Activated T-helper 1 cell treated with anti-CD3 and anti-CD28 coated beads, Interleukin-12 subunit alpha, Interleukin-12 subunit beta, Interleukin-2, Interleukin-4 antibody, amounts not matched to agents 30 ng/mL and 10 ng/mL and 1 ng/mL, durations not matched to agents 14 hours and 24 hours and 36 hours (primary cell): ENCODE measurements around the gene MACROH2A2. TPM values are rescaled to one million over a fixed set of nuclear protein-coding genes. Genes with fewer than 3 reads are reported as not detected.
"Not testable (repeated sequence)": the region's sequence is repeated elsewhere in the genome, so short reads cannot be mapped to it uniquely, and the experiment has no call there.

Experiments
- DNase-seq: peaks from one replicate; pipeline ENCODE4 v3.0.0; 2021; ENCODE audit warnings: low spot score
- H3K27ac Mint-ChIP-seq: one replicate; pipeline ENCODE4 v1.8.0; 2021; ENCODE audit warnings: mild to moderate bottlenecking, mixed read lengths
- H3K27me3 Mint-ChIP-seq: one replicate; pipeline ENCODE4 v1.8.0; 2022; ENCODE audit warnings: mild to moderate bottlenecking, moderate library complexity, mixed read lengths; ENCODE audit not compliant: insufficient read depth
- H3K36me3 Mint-ChIP-seq: one replicate; pipeline ENCODE4 v1.8.0; 2021; ENCODE audit warnings: low read depth, mixed read lengths
- H3K4me1 Mint-ChIP-seq: one replicate; pipeline ENCODE4 v1.8.0; 2021; ENCODE audit warnings: low read depth, mixed read lengths
- H3K4me3 Mint-ChIP-seq: one replicate; pipeline ENCODE4 v1.8.0; 2021; ENCODE audit warnings: mild to moderate bottlenecking, moderate library complexity, mixed read lengths
- H3K9me3 Mint-ChIP-seq: one replicate; pipeline ENCODE4 v1.8.0; 2021; ENCODE audit warnings: mixed read lengths
- intact Hi-C: fragments of 100-400 bp; cut with micrococcal nuclease; formaldehyde crosslinking; loops from one replicate; pipeline ENCODE4 v1.15.1; 2024
- total RNA-seq: library from RNA; stranded (reverse); gene quantifications from 2 replicates; pipeline ENCODE4 v1.2.3, GENCODE V29; 2022

Gene MACROH2A2
- total RNA-seq, 1 donor from 2014 or later: 3.4 TPM

DNA sequence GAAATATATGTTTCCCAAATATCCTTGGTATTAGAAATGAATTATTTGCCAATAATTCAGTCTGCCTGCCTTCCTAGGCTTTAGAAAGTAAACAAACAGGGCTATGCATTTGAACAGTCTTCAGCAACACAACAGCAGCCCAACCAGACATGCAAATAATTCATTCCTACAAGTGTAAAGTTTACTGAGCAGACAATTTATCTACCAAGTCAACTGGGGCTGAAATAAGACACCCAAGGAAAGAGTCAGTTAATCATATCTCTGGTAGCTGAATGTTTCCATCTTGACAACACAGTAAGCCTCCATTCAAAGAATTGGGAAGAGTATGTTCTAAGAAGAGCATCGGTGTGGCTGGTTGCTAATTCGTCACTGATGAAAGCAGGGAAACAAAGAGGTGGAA, 41.6 kb downstream of the MACROH2A2 start:
- peaks cover 31% of the 10 kb centered on the region for H3K4me1 Mint-ChIP-seq
- intact Hi-C loops: no loop called here
- H3K4me3 Mint-ChIP-seq: no peak overlapping the region
- H3K9me3 Mint-ChIP-seq: no peaks in the 10 kb centered on the region
- no peaks in the 10 kb centered on the region for H3K27me3 Mint-ChIP-seq
- H3K27ac Mint-ChIP-seq: no peak overlapping the region
- no peaks in the 10 kb centered on the region for H3K36me3 Mint-ChIP-seq
- no peak for DNase-seq

DNA sequence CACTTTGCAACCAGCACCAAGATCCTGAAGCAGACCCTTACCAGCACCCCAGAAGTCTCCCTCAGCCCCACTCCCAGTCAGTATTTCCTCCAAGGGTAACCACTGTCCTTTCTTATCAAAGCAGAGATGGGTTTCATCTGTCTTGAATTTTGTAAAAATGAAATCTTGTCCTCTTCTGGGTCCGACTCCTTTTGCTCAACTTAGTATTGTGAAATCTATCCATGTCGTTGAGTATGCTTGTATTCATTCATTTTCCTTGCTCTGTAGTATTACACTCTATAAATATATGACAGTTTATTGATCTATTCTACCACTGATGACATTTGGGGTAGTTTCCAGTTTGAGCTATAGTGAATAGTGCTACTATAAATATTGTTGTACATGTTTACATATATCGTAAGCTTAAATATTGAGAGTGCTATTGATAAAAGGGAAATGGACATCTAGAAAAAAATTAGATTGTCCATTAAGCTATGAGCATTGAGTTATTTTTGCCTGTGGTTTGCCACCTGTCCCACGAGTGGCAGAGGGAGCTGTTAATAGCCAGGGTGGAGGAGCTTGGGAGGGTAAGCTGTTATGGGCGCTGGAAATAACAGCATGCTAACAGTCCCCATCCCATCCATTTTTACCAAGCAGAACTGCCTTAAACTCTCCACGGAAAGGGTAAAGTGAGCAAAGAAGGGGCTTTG, 43.5 kb downstream of the MACROH2A2 start:
- Mint-ChIP-seq H3K27ac (no peak overlapping the region), H3K36me3 (no peaks in the 10 kb centered on the region), H3K4me1 (peaks cover 31% of the 10 kb centered on the region), H3K4me3 (no peak overlapping the region), H3K9me3 (no peaks in the 10 kb centered on the region), H3K27me3 (no peaks in the 10 kb centered on the region)
- DNase-seq: no peak
- intact Hi-C loops: no loop called here

DNA sequence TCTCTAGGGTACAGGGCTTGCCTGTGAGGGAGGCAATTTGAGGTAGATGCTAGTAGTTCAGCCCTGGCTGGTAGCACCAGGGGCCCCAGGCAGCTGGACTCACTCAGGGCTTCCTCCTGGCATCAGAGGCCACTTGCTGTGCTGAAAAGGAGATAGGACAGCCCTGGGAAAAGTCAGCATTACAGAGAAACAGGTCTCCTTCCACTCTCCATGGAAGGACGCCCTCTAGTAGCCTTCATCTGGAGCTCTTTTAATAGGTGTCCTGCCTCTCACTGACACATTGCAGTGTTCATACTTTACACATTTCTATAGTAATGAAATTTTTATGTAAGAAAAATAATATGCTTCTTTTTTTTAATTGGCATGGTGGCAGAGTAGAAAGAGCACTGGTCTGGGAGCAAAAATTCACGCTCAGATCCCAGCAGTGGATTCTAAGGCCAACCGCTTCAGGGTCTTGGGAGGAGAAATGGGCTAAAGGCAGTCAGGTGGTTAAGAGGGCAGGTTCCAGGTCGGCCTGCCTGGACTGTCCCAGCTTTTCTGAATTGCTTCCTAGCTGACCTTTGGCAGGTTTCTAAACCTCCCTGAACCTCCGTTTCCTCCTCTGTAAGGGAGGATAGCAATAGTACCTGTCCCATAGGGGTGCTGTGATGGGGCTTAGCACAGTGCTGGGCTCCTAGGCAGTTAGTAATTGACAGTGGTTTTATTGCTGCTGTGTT, 44.2 kb downstream of the MACROH2A2 start:
- Mint-ChIP-seq H3K27ac (no peak overlapping the region), H3K4me1 (peaks cover 27% of the 10 kb centered on the region), H3K4me3 (no peak overlapping the region), H3K36me3 (no peaks in the 10 kb centered on the region), H3K9me3 (no peaks in the 10 kb centered on the region), H3K27me3 (no peaks in the 10 kb centered on the region)
- DNase-seq: no peak
- intact Hi-C loops: no loop called here

DNA sequence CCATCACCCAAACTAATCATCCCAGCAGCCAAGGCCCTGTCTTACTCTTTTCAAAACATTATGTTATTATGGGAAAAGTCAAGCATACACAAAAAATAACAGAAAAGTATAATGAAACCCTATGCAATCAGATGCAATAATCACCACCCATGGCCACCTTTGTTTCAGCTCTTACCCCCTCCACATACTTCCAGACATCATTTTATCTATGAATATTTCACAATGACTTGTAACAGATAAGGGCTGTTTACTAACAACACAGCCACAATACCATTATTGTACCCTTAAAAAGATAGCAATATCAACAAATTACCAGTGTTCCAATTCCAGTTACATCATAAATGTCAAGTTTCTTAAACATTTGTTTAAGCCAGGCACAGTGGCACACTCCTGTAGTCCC, 44.8 kb downstream of the MACROH2A2 start:
- no peak overlapping the region for H3K4me3 Mint-ChIP-seq
- peaks cover 21% of the 10 kb centered on the region for H3K4me1 Mint-ChIP-seq
- no peak for DNase-seq
- H3K9me3 Mint-ChIP-seq: no peaks in the 10 kb centered on the region
- no peaks in the 10 kb centered on the region for H3K27me3 Mint-ChIP-seq
- H3K36me3 Mint-ChIP-seq: no peaks in the 10 kb centered on the region
- intact Hi-C loops: no loop called here
- no peak overlapping the region for H3K27ac Mint-ChIP-seq

DNA sequence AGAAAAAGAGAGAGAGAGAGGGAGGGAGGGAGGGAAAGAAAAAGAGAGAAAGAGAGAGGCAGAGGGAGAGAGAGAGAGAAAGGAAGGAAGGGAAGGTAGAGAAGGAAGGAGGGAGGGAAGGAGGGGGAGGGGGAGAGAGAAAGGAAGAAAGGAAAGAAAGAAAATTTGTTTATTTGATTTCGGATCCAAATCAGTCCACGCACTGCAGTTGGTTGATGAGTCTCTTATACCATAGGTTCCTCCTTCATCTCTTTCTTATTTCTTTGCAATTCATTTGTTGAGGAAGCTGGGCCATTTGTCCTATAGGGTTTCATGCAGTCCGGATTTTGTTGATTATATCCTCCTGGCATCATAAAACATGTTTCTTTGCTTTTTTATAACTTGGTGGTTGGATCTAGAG, 45.6 kb downstream of the MACROH2A2 start:
- peaks cover 13% of the 10 kb centered on the region for H3K4me1 Mint-ChIP-seq
- no peak overlapping the region for H3K27ac Mint-ChIP-seq
- DNase-seq: no peak
- H3K9me3 Mint-ChIP-seq: no peaks in the 10 kb centered on the region
- intact Hi-C loops: no loop called here
- H3K27me3 Mint-ChIP-seq: no peaks in the 10 kb centered on the region
- no peak overlapping the region for H3K4me3 Mint-ChIP-seq
- H3K36me3 Mint-ChIP-seq: no peaks in the 10 kb centered on the region

DNA sequence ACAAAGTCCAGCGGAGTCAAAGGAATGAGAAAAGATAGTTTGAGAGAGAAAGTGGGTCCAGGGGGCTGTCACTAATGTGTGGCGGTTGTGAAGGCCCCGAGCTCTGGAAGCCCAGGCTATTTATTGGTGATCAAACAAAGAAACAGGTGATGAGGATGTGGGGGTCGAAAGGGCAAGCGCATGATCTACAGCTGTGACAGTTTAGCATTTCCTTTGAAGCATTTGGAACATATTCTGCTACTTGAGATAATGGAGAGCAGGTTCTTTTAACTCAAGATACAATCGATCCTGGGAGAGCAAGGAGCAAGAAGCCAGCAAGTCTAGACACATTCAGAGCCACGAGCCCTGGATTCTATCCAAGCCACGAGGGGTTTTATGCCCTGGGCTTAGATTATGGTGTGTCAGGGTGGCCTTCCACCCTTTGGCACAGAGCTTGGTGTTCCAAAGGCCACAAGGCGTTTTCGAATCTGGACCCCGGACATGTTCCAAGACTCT, 48.5 kb downstream of the MACROH2A2 start:
- H3K27me3 Mint-ChIP-seq, H3K36me3 Mint-ChIP-seq, DNase-seq, H3K4me1 Mint-ChIP-seq, intact Hi-C loops, H3K9me3 Mint-ChIP-seq, H3K27ac Mint-ChIP-seq, H3K4me3 Mint-ChIP-seq: not testable (repeated sequence)

DNA sequence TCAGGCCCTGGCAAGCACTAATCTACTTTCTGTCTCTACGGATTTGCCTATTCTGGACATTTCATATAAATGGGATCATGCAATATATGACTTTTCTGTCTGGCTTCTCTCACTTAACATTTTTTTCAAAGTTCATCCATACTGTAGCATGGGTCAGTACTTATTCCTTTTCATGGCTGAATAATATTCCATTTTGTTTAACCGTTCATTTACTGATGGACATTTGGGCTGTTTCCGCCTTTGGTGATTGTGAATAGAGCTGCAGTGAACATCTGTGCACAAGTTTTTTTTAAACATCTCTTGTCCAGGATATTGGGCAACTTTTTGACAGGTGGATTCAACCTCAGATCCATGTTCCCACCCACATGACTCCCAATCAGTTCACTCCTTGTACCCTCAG, 49.0 kb downstream of the MACROH2A2 start:
- H3K27me3 Mint-ChIP-seq: no peaks in the 10 kb centered on the region
- peaks cover 3% of the 10 kb centered on the region for H3K36me3 Mint-ChIP-seq
- H3K9me3 Mint-ChIP-seq: no peaks in the 10 kb centered on the region
- H3K4me3 Mint-ChIP-seq: no peak overlapping the region
- H3K4me1 Mint-ChIP-seq: no peaks in the 10 kb centered on the region
- no peak for DNase-seq
- H3K27ac Mint-ChIP-seq: no peak overlapping the region
- intact Hi-C loops: no loop called here

DNA sequence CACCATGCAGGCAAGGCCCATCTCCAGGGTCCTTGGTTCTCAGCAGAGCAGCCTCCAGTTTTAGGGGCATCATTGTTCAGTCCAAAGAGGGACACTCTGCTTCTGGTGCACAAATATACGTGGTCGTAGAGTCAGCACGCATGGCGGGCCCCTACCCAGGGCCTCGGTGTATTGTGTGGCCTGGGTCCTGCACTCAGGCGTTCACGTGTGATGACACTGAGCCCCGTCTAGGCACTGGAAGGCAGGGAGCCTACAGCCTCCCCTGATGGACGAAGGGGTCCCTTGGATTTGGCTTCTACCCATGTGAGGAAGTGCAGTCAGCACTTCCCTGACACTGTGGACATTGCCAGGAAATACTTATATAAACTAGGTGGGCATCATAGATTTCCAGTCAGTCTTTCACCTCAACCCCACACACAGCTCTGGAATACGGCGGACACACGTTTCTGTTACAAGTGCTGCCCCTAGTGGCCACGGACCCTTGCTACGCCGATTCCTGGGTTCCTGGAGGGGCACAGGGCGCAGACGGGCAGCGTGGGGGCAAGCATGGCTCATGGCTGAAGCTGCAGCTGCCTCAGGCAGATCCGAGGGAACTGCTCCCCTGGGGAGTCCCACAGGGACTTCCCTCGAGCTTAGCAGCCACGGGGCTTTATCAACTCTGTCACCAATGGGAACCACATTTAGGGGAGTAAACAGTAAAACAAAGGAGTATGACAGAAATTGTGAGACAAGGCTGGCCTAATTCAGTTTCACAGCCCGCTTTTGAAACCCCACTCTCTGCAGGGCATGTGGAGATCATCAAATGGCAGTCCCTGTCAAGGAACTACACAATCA, 54.5 kb downstream of the MACROH2A2 start:
- Mint-ChIP-seq H3K36me3 (peaks cover 3% of the 10 kb centered on the region), H3K9me3 (no peaks in the 10 kb centered on the region), H3K27ac (no peak overlapping the region), H3K27me3 (no peaks in the 10 kb centered on the region), H3K4me3 (no peak overlapping the region), H3K4me1 (no peaks in the 10 kb centered on the region)
- no peak for DNase-seq
- intact Hi-C loops: no loop called here

DNA sequence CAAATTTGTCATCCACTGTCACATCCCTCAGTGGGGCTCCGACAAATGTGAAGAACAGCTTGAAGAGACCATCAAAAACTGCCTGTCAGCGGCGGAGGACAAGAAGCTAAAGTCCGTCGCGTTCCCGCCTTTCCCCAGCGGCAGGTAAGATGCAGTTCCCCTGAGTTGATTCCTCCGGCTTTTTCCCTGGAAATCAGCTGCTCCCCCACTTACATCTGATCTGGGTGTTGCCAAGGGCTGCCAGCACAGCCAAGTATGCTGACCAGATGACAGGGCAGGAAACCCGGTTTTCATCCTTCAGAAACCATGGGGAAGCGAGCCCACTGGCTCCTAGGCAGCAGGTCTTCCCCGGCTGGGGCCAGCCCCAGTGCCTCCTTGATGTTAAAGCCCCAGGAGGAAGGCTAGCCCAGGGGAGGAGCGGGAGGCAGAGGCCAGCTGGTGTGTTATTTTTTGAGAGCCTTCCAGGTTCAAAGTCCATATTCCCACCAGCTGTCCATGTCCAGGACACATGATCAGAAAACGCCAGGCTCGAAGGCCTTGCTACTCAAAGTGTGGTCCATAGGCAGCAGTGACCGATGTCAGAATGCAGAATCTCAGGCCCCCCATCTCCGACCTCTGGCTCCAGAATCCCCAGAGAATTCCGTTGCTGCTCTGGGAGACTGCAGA, 56.6 kb downstream of the MACROH2A2 start:
- no peak for DNase-seq
- no peak overlapping the region for H3K4me3 Mint-ChIP-seq
- H3K27ac Mint-ChIP-seq: no peak overlapping the region
- peaks cover 3% of the 10 kb centered on the region for H3K36me3 Mint-ChIP-seq
- H3K9me3 Mint-ChIP-seq: no peaks in the 10 kb centered on the region
- H3K27me3 Mint-ChIP-seq: no peaks in the 10 kb centered on the region
- intact Hi-C loops: no loop called here
- H3K4me1 Mint-ChIP-seq: no peaks in the 10 kb centered on the region

DNA sequence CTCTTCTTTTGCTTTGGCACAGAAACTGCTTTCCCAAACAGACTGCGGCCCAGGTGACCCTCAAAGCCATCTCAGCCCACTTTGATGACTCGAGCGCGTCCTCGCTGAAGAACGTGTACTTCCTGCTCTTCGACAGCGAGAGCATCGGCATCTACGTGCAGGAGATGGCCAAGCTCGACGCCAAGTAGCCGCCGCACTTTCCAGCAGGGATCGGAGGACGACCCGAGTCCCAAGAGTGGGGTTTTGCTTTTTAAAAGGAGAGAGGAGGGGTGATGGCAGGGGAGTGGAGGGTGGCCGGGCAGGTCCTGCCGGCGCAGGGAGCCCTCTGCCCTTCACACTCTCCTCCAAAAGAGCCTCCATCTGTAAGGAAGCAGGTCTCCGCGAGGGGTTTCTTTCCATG, 58.9 kb downstream of the MACROH2A2 start:
- H3K4me1 Mint-ChIP-seq: peaks cover 6% of the 10 kb centered on the region
- no peak for DNase-seq
- H3K36me3 Mint-ChIP-seq: no peaks in the 10 kb centered on the region
- H3K27me3 Mint-ChIP-seq: peaks cover 2% of the 10 kb centered on the region
- intact Hi-C loops: no loop called here
- no peak overlapping the region for H3K4me3 Mint-ChIP-seq
- H3K9me3 Mint-ChIP-seq: no peaks in the 10 kb centered on the region
- no peak overlapping the region for H3K27ac Mint-ChIP-seq

DNA sequence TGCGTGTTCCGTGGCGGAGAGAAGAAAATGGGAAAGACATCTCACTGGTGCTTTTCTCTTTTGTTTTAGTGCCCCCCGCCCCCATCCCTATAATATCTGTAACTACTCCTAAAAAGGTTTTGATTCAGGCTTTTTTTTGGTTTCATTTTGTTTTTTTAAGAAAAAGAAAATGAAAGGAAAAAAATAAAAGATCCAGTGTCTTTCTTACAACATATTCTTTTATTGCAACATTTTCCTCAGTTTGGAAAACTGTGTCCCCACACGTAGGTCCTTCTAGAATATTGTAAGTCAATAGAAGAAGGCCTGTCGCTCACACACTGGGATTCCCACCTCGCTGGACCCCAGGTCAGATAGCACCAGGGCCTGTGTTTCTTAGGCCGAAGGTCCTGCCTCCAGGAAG, 59.4 kb downstream of the MACROH2A2 start:
- intact Hi-C loops: no loop called here
- Mint-ChIP-seq H3K4me3 (no peak overlapping the region), H3K9me3 (no peaks in the 10 kb centered on the region), H3K36me3 (no peaks in the 10 kb centered on the region), H3K27ac (no peak overlapping the region), H3K27me3 (peaks cover 2% of the 10 kb centered on the region), H3K4me1 (peaks cover 8% of the 10 kb centered on the region)
- no peak for DNase-seq

DNA sequence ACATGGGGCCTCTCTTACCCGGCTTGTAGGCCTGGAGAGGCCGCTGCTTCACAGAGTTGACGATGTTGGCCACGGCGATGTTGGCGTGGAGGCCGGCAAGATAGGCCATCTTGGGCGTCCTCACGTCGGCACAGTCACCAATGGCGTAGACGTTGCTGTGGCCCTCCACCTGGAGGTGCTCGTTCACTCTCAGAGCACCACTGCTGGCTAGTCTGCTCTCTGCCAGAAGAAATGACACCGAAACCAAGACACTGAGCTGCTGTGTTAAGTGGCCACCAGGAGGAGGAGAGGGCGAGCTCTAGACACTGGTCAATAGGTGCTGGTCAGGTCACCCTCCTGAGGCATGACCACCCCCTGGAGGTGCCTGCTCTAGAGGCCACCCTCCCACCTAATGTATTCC, 62.3 kb downstream of the MACROH2A2 start:
- intact Hi-C loops: no loop called here
- H3K27ac Mint-ChIP-seq: no peak overlapping the region
- DNase-seq: no peak
- H3K4me3 Mint-ChIP-seq: no peak overlapping the region
- no peaks in the 10 kb centered on the region for H3K36me3 Mint-ChIP-seq
- peaks cover 8% of the 10 kb centered on the region for H3K4me1 Mint-ChIP-seq
- no peaks in the 10 kb centered on the region for H3K9me3 Mint-ChIP-seq
- H3K27me3 Mint-ChIP-seq: peaks cover 2% of the 10 kb centered on the region
